Lung (tissue), 12 donors: ENCODE results near the gene POU2F1. TPM values are rescaled to one million over a fixed set of nuclear protein-coding genes. Genes with fewer than 3 reads are reported as not detected.

Experiments
- ATAC-seq: fragments of 200-7000 bp; cut with Tn5 transposase; one replicate; pipeline ENCODE4 v1.9.1; 2020; ENCODE audit warnings: moderate number of reproducible peaks; ENCODE audit not compliant: insufficient read depth, low FRiP score
- DNase-seq, 3 donors: peaks; one replicate each; pipeline ENCODE4 v3.0.0-alpha.2; 2013 to 2017
- H3K27ac ChIP-seq, 2 donors: one replicate each; pipeline ENCODE4 v1.5.1; 2013; ENCODE audit warnings: mild to moderate bottlenecking in 2 of 2, moderate library complexity in 2 of 2, control low read depth in 1 of 2, inconsistent platforms in 1 of 2, low read depth in 1 of 2, low read length in 1 of 2
- H3K27me3 ChIP-seq, 3 donors: one replicate each; pipeline ENCODE4 v1.5.1; 2013; ENCODE audit warnings: low read length in 2 of 3; ENCODE audit not compliant: control insufficient read depth in 3 of 3, insufficient read depth in 3 of 3
- H3K36me3 ChIP-seq, 4 donors: one replicate each; pipeline ENCODE4 v1.5.1; 2013; ENCODE audit warnings: low read length in 4 of 4, mild to moderate bottlenecking in 1 of 4, moderate library complexity in 1 of 4; ENCODE audit not compliant: control insufficient read depth in 4 of 4, insufficient read depth in 4 of 4
- H3K4me1 ChIP-seq, 5 donors: one replicate each; pipeline ENCODE4 v1.5.1; 2013; ENCODE audit warnings: low read length in 5 of 5, mild to moderate bottlenecking in 2 of 5, moderate library complexity in 1 of 5; ENCODE audit not compliant: control insufficient read depth in 5 of 5, insufficient read depth in 5 of 5
- H3K4me3 ChIP-seq: one replicate; pipeline ENCODE4 v1.5.1; 2013; ENCODE audit warnings: mild to moderate bottlenecking, control low read depth, moderate library complexity
- H3K9ac ChIP-seq, 2 donors: one replicate each; pipeline ENCODE4 v1.5.1; 2013; ENCODE audit warnings: low read length in 2 of 2, control low read depth in 1 of 2; ENCODE audit not compliant: insufficient read depth in 1 of 2
- H3K9me3 ChIP-seq, 4 donors: one replicate each; pipeline ENCODE4 v1.5.1; 2013; ENCODE audit warnings: low read length in 3 of 4, mild to moderate bottlenecking in 1 of 4, moderate library complexity in 1 of 4; ENCODE audit not compliant: control insufficient read depth in 4 of 4, insufficient read depth in 3 of 4
- whole genome bisulfite sequencing, 2 donors: extraction: QIAGEN DNeasy Blood & Tissue Kit; methylation state at CpG; one replicate each; pipeline ENCODE4 v1.1.7; 2013; 5-methylcytosine and 5-hydroxymethylcytosine counted together
- polyA plus RNA-seq, 2 donors: library from polyadenylated mRNA; stranded (reverse); fragments of 200-250 nt; gene quantifications; one replicate each; pipeline ENCODE4 v1.2.1, GENCODE V29; 2013
- total RNA-seq, 2 donors: library from RNA; depleted of rRNA in 1 of 2; stranded (reverse); fragments of >200 nt in 1 of 2; gene quantifications; one replicate each; pipeline ENCODE4 v1.2.1, GENCODE V29; 2014 to 2021
- TF ChIP-seq, protein P1 (sequence below): IDR thresholded peaks from 2 replicates; pipeline ENCODE4 v1.5.1; 2012; ENCODE audit warnings: mild to moderate bottlenecking; ENCODE audit errors: control extremely low read depth, extremely low read depth
- donor health status: control.
- donor health status: control.
- donor health status: Bipolar disorder and iron deficiency.
- donor health status: healthy.
- donor health status: DM: yes; HTN: yes; CAD: no.

The POU2F1 gene
- total and polyA plus RNA-seq, 4 donors: 2.0 to 34.4 (median 8.7) TPM

DNA sequence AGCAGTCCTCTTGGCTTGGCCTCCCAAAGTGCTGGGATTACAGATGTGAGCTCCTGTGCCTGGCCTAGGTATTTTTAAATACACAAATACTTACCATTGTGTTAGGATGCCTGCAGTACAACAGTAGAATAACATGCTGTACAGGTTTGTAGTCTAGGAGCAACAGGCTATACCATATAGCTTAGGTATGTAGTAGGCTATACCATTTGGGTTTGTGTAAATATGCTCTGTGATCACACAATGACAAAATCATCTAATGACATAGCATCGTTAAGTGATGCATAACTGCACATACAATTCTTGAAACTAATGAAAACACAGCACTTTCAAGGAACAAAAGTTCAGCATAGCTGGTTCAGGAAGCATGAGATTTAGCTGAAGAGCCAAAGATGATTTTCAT lies 12.7 kb downstream of the POU2F1 start:
- Histone ChIP-seq H3K36me3 (no peaks in the 10 kb centered on the region), H3K9me3 (no peaks in the 10 kb centered on the region), H3K27ac (no peak overlapping the region), H3K4me1 (peaks cover 0 to 21% (median 0%) of the 10 kb centered on the region in 5 donors), H3K27me3 (no peaks in the 10 kb centered on the region), H3K9ac (no peak overlapping the region), H3K4me3 (no peak overlapping the region)
- ATAC-seq: no peak
- WGBS, 2 donors: 79 to 89% methylated on average over 1 of the region's 1 CpG
- no peak for DNase-seq
- TF ChIP-seq, protein P1, sequence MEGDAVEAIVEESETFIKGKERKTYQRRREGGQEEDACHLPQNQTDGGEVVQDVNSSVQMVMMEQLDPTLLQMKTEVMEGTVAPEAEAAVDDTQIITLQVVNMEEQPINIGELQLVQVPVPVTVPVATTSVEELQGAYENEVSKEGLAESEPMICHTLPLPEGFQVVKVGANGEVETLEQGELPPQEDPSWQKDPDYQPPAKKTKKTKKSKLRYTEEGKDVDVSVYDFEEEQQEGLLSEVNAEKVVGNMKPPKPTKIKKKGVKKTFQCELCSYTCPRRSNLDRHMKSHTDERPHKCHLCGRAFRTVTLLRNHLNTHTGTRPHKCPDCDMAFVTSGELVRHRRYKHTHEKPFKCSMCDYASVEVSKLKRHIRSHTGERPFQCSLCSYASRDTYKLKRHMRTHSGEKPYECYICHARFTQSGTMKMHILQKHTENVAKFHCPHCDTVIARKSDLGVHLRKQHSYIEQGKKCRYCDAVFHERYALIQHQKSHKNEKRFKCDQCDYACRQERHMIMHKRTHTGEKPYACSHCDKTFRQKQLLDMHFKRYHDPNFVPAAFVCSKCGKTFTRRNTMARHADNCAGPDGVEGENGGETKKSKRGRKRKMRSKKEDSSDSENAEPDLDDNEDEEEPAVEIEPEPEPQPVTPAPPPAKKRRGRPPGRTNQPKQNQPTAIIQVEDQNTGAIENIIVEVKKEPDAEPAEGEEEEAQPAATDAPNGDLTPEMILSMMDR: no peak

DNA sequence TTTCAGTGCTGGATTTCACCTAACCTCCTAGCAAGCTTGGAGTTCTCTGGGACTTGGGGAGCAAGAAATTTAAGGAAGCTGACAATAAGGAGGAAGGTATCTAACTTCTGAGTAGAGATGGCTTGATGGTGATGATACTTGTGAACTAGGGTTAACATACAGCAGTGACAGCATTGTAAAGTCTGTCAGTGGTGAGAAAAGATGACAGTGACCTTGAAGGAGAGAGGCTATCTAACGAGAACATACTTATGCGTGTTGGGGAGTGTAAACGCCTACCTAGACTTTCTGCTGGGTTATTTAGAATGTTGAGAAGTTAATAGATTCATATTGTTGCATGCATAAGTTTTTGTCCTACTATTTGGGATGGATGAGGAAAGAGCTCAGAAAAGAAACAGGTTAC lies 16.3 kb downstream of the POU2F1 start:
- WGBS, 2 donors: 93 to 97% methylated on average over 3 of the region's 3 CpGs
- Histone ChIP-seq H3K9ac (no peak overlapping the region), H3K27me3 (no peaks in the 10 kb centered on the region), H3K4me3 (no peak overlapping the region), H3K9me3 (no peaks in the 10 kb centered on the region), H3K27ac (no peak overlapping the region), H3K4me1 (peaks cover 0 to 12% (median 0%) of the 10 kb centered on the region in 5 donors), H3K36me3 (no peaks in the 10 kb centered on the region)
- ATAC-seq (no peak), DNase-seq (no peak)
- TF ChIP-seq, protein P1: no peak

DNA sequence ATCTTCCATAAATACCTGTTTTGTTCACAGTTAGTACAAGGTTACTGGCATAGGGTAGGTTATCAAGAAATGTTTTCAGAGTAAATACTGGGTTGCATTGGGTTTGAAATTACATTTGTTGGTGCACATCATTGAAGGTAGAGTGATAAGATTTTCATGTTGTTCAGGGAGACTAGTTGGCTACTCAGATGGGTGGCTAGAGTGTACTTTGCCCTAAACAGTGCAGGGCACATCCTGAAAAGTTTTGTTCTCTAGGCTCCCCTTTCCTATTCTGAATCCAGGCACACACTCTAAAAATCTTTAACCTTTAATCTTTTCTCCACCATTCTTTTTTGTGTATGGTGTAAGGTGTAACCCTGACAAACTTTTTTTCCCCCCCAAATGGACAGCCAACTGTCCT lies 18.0 kb downstream of the POU2F1 start:
- H3K9me3 ChIP-seq: no peaks in the 10 kb centered on the region
- DNase-seq: no peak
- H3K4me3 ChIP-seq: no peak overlapping the region
- peaks cover 0 to 14% (median 0%) of the 10 kb centered on the region in 5 donors for H3K4me1 ChIP-seq
- no peak overlapping the region for H3K27ac ChIP-seq
- no peaks in the 10 kb centered on the region for H3K36me3 ChIP-seq
- TF ChIP-seq, protein P1: no peak
- H3K9ac ChIP-seq: no peak overlapping the region
- no peaks in the 10 kb centered on the region for H3K27me3 ChIP-seq
- ATAC-seq: no peak

DNA sequence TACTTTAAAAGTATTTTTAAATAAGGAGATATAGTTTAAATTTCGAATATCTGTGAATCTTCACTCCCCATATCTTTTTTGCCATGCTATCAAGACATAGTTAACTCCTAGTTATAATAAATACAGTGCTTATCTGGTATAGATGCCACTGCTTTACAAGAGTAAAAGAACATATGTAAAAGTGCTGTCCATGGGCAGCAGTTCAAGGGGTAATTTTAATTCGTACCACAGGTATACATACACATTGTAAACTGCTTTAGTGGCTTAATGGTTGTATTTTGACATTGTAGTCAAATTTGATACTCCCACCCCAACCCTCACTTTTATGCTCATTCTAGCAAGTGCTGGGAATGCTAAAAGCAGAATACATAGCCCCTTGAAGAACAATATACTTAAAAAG lies 18.6 kb downstream of the POU2F1 start:
- no peak for DNase-seq
- H3K9ac ChIP-seq: no peak overlapping the region
- peaks cover 0 to 14% (median 0%) of the 10 kb centered on the region in 5 donors for H3K4me1 ChIP-seq
- H3K36me3 ChIP-seq: no peaks in the 10 kb centered on the region
- H3K27me3 ChIP-seq: no peaks in the 10 kb centered on the region
- no peak overlapping the region for H3K27ac ChIP-seq
- ATAC-seq: no peak
- 94 to 95% methylated on average over 2 of the region's 2 CpGs for WGBS, 2 donors
- H3K9me3 ChIP-seq: no peaks in the 10 kb centered on the region
- H3K4me3 ChIP-seq: no peak overlapping the region
- TF ChIP-seq, protein P1: no peak
